Stimulated activated CD4-positive, alpha-beta T cell treated with anti-CD3 and anti-CD28 coated beads, Interleukin-2, amount 100 ng/mL, for 48 hours (primary cell): ENCODE measurements around the gene MMP23B.
"Not testable (repeated sequence)": the region's sequence is repeated elsewhere in the genome, so short reads cannot be mapped to it uniquely, and the experiment has no call there.

Source experiments
- DNase-seq, 2 donors: peaks; one replicate each; pipeline ENCODE4 v3.0.0-alpha.2; 2020

MMP23B gene

GRCh38 chr1:1631782-1632420, at the start of gene MMP23B:
TSS of gene MMP23B (plus strand) at chr1:1632173. CDS start at chr1:1632219, 46 bp downstream.
- no peak for DNase-seq

GRCh38 chr1:1582585-1583346, 49.2 kb upstream of the MMP23B start:
- DNase-seq, result no peak

- no peak for DNase-seq
Measured at GRCh38 chr1:1583347-1584010, 48.5 kb upstream of the MMP23B start.

GRCh38 chr1:1591452-1591851, 40.5 kb upstream of the MMP23B start:
- DNase-seq, result no peak

- no peak for DNase-seq
Measured at GRCh38 chr1:1593834-1594601, 38.0 kb upstream of the MMP23B start.

GRCh38 chr1:1594602-1595260, 37.2 kb upstream of the MMP23B start:
- DNase-seq, result no peak

GRCh38 chr1:1595341-1595740, 36.6 kb upstream of the MMP23B start:
- DNase-seq, result not testable (repeated sequence)

- no peak for DNase-seq
Measured at GRCh38 chr1:1596493-1597274, 35.3 kb upstream of the MMP23B start.

GRCh38 chr1:1597275-1597930, 34.6 kb upstream of the MMP23B start:
- no peak for DNase-seq

- DNase-seq, result no peak
Measured at GRCh38 chr1:1598051-1598719, 33.8 kb upstream of the MMP23B start.

- no peak for DNase-seq
Measured at GRCh38 chr1:1598720-1599029, 33.3 kb upstream of the MMP23B start.

GRCh38 chr1:1599030-1599934, 32.7 kb upstream of the MMP23B start:
- DNase-seq, result peak in 1 of 2 donors; percentile 35

- no peak for DNase-seq
Measured at GRCh38 chr1:1599935-1600860, 31.8 kb upstream of the MMP23B start, which contains the start of gene FNDC10. TSS of gene FNDC10 (minus strand) at chr1:1600135. CDS start at chr1:1600015, 120 bp downstream.

GRCh38 chr1:1600861-1601563, 31.0 kb upstream of the MMP23B start:
- DNase-seq, result no peak

- DNase-seq, result no peak
Measured at GRCh38 chr1:1601564-1602303, 30.2 kb upstream of the MMP23B start.

GRCh38 chr1:1602304-1602967, 29.5 kb upstream of the MMP23B start:
- no peak for DNase-seq
